ENCODE data around the gene XXYLT1. TPM values are rescaled to one million over a fixed set of nuclear protein-coding genes. Genes with fewer than 3 reads are reported as not detected.

The XXYLT1 gene
- total RNA-seq, 1 donor from 2014 or later, result 2.1 TPM

- DNase-seq (no peak), ATAC-seq (no peak)
- intact Hi-C loops (cut with micrococcal nuclease), result loop anchor here (5.0 to 10.0 kb wide), 2 partner anchors 121 to 574 kb away; no protein-coding TSS in a partner anchor
Measured at GRCh38 chr3:195255571-195256501, 15.1 kb downstream of the XXYLT1 start.

- no peak for ATAC-seq
- intact Hi-C loops (cut with micrococcal nuclease), result loop anchor here (5.0 to 10.0 kb wide), 2 partner anchors 120 to 573 kb away; no protein-coding TSS in a partner anchor
- no peak for DNase-seq
Measured at GRCh38 chr3:195255176-195255500, 15.8 kb downstream of the XXYLT1 start.

- DNase-seq (no peak), ATAC-seq (no peak)
- intact Hi-C loops (cut with micrococcal nuclease), result loop anchor here (5.0 to 10.0 kb wide), 2 partner anchors 120 to 572 kb away; no protein-coding TSS in a partner anchor
Measured at GRCh38 chr3:195254454-195255175, 16.3 kb downstream of the XXYLT1 start.

- DNase-seq (no peak), ATAC-seq (no peak)
- intact Hi-C loops (cut with micrococcal nuclease), result loop anchor here (10.0 kb wide), 1 partner anchor 119 kb away; no protein-coding TSS in a partner anchor
Measured at GRCh38 chr3:195253923-195254432, 17.0 kb downstream of the XXYLT1 start.

GRCh38 chr3:195251336-195252065, 19.5 kb downstream of the XXYLT1 start:
- no peak for DNase-seq
- no peak for ATAC-seq
- intact Hi-C loops (cut with micrococcal nuclease), result loop anchor here (10.0 kb wide), 1 partner anchor 117 kb away; no protein-coding TSS in a partner anchor

- no peak for DNase-seq
- intact Hi-C loops (cut with micrococcal nuclease), result loop anchor here (10.0 kb wide), 1 partner anchor 116 kb away; no protein-coding TSS in a partner anchor
- ATAC-seq, result peak; percentile 65
Measured at GRCh38 chr3:195250473-195251251, 20.3 kb downstream of the XXYLT1 start.

GRCh38 chr3:195249858-195250464, 21.0 kb downstream of the XXYLT1 start:
- no peak for DNase-seq
- intact Hi-C loops (cut with micrococcal nuclease), result loop anchor here (10.0 kb wide), 1 partner anchor 115 kb away; no protein-coding TSS in a partner anchor
- no peak for ATAC-seq

- intact Hi-C loops (cut with micrococcal nuclease), result no loop called here
- DNase-seq, result no peak
- ATAC-seq, result no peak
Measured at GRCh38 chr3:195249057-195249770, 21.7 kb downstream of the XXYLT1 start.

GRCh38 chr3:195248281-195248680, 22.7 kb downstream of the XXYLT1 start:
- ATAC-seq, result no peak
- intact Hi-C loops (cut with micrococcal nuclease), result no loop called here
- DNase-seq, result no peak

GRCh38 chr3:195247863-195248189, 23.1 kb downstream of the XXYLT1 start:
- DNase-seq (no peak), ATAC-seq (no peak)
- intact Hi-C loops (cut with micrococcal nuclease), result no loop called here

GRCh38 chr3:195247086-195247862, 23.7 kb downstream of the XXYLT1 start:
- no peak for ATAC-seq
- intact Hi-C loops (cut with micrococcal nuclease), result no loop called here
- DNase-seq, result no peak

- DNase-seq, result no peak
Measured at GRCh38 chr3:195246581-195246995, 24.4 kb downstream of the XXYLT1 start.

GRCh38 chr3:195245531-195245951, 25.4 kb downstream of the XXYLT1 start:
- no peak for DNase-seq
- no peak for ATAC-seq
- intact Hi-C loops (cut with micrococcal nuclease), result no loop called here

More at GRCh38 chr3:195246581-195246995, 24.4 kb downstream of the XXYLT1 start:
- intact Hi-C loops (cut with micrococcal nuclease), result no loop called here
- ATAC-seq, result no peak

- intact Hi-C loops (cut with micrococcal nuclease), result no loop called here
- no peak for DNase-seq
Measured at GRCh38 chr3:195241592-195242355, 29.2 kb downstream of the XXYLT1 start.

GRCh38 chr3:195240939-195241338, 30.0 kb downstream of the XXYLT1 start:
- DNase-seq (no peak), ATAC-seq (no peak)
- intact Hi-C loops (cut with micrococcal nuclease), result no loop called here

More at GRCh38 chr3:195241592-195242355, 29.2 kb downstream of the XXYLT1 start:
- no peak for ATAC-seq

Data from left ventricle myocardium superior (tissue), 1 donor.